RWPE2 (cell line): ENCODE data around the gene MIPEP.
A peak's percentile ranks its signal among the peaks of the same experiment; 100 is the strongest.
"Not testable (repeated sequence)": the region's sequence is repeated elsewhere in the genome, so short reads cannot be mapped to it uniquely, and the experiment has no call there.

Source experiments
- ATAC-seq: fragments of 200-7000 bp; cut with Tn5 transposase; 3 replicates; pipeline ENCODE4 v1.9.1; 2021; ENCODE audit warnings: low read depth
- DNase-seq: peaks from one replicate; pipeline ENCODE4 v3.0.0-alpha.2; 2020; ENCODE audit warnings: low spot score
- H3K27ac ChIP-seq: fragments of 450-650 bp; 2 replicates; pipeline ENCODE4 v1.5.1; 2017; ENCODE audit warnings: mild to moderate bottlenecking; ENCODE audit not compliant: poor library complexity, severe bottlenecking
- H3K27me3 ChIP-seq: fragments of 250-450 bp; sonication (Bioruptor Pico); 2 replicates; pipeline ENCODE4 v1.5.1; 2021; ENCODE audit warnings: mild to moderate bottlenecking, moderate library complexity; ENCODE audit not compliant: insufficient read depth, poor library complexity, severe bottlenecking
- H3K36me3 ChIP-seq: fragments of 250-450 bp; sonication (Bioruptor Pico); 2 replicates; pipeline ENCODE4 v1.5.1; 2020; ENCODE audit warnings: low read depth, mild to moderate bottlenecking, moderate library complexity
- H3K4me1 ChIP-seq: fragments of 250-450 bp; sonication (Bioruptor Pico); 2 replicates; pipeline ENCODE4 v1.5.1; 2021; ENCODE audit warnings: mild to moderate bottlenecking, moderate library complexity; ENCODE audit not compliant: insufficient read depth, poor library complexity, severe bottlenecking
- H3K4me3 ChIP-seq: fragments of 250-450 bp; sonication (Bioruptor Pico); 2 replicates; pipeline ENCODE4 v1.5.1; 2021; ENCODE audit warnings: mild to moderate bottlenecking, moderate library complexity; ENCODE audit not compliant: severe bottlenecking
- H3K9me3 ChIP-seq: fragments of 250-450 bp; sonication (Bioruptor Pico); 2 replicates; pipeline ENCODE4 v1.5.1; 2021; ENCODE audit warnings: mild to moderate bottlenecking, moderate library complexity; ENCODE audit not compliant: severe bottlenecking
- CTCF ChIP-seq: fragments of 450-650 bp; IDR thresholded peaks from one replicate; pipeline ENCODE4 v1.5.1; 2017; ENCODE audit warnings: mild to moderate bottlenecking, moderate library complexity; ENCODE audit not compliant: poor library complexity, severe bottlenecking

The MIPEP gene

GRCh38 chr13:23748109-23748990 is 140.8 kb downstream of the MIPEP start:
- H3K9me3 ChIP-seq = no peaks in the 10 kb centered on the region
- H3K4me3 ChIP-seq = no peak overlapping the region
- TF ChIP-seq CTCF = no peak
- H3K27me3 ChIP-seq = no peaks in the 10 kb centered on the region
- no peaks in the 10 kb centered on the region; the same call in 1 of the 2 replicates for H3K36me3 ChIP-seq
- ATAC-seq (no peak), DNase-seq (no peak)
- H3K4me1 ChIP-seq = peaks cover 35% of the 10 kb centered on the region
- no peak overlapping the region for H3K27ac ChIP-seq

GRCh38 chr13:23746141-23746540 is 143.1 kb downstream of the MIPEP start:
- not testable (repeated sequence) for H3K4me3 ChIP-seq, H3K27ac ChIP-seq, H3K36me3 ChIP-seq, ATAC-seq, DNase-seq, H3K9me3 ChIP-seq, H3K27me3 ChIP-seq
- H3K4me1 ChIP-seq = peaks cover 25% of the 10 kb centered on the region

GRCh38 chr13:23744315-23744714 is 144.9 kb downstream of the MIPEP start:
- ATAC-seq (peak; percentile 42; the same call in 2 of the 3 replicates), DNase-seq (no peak)
- Histone ChIP-seq H3K9me3 (no peaks in the 10 kb centered on the region), H3K4me1 (peaks cover 17% of the 10 kb centered on the region), H3K36me3 (no peaks in the 10 kb centered on the region), H3K4me3 (no peak overlapping the region), H3K27ac (no peak overlapping the region), H3K27me3 (no peaks in the 10 kb centered on the region)
- TF ChIP-seq CTCF = no peak

- DNase-seq (no peak), ATAC-seq (peak; percentile 58; the same call in 1 of the 3 replicates)
- TF ChIP-seq CTCF = no peak
- Histone ChIP-seq H3K27me3 (no peaks in the 10 kb centered on the region), H3K4me1 (peaks cover 17% of the 10 kb centered on the region), H3K36me3 (no peaks in the 10 kb centered on the region), H3K9me3 (no peaks in the 10 kb centered on the region), H3K27ac (no peak overlapping the region), H3K4me3 (no peak overlapping the region)
Measured at GRCh38 chr13:23743278-23744076, 145.7 kb downstream of the MIPEP start.

- ATAC-seq = no peak
- Histone ChIP-seq H3K36me3 (no peaks in the 10 kb centered on the region), H3K9me3 (no peaks in the 10 kb centered on the region), H3K27ac (no peak overlapping the region), H3K4me1 (peaks cover 17% of the 10 kb centered on the region), H3K4me3 (no peak overlapping the region), H3K27me3 (no peaks in the 10 kb centered on the region)
- TF ChIP-seq CTCF = peak; percentile 27
- no peak for DNase-seq
Measured at GRCh38 chr13:23741879-23742510, 147.2 kb downstream of the MIPEP start.
